IMR-90 (cell line): ENCODE results near the gene B4GALT5. TPM values are rescaled to one million over a fixed set of nuclear protein-coding genes. Genes with fewer than 3 reads are reported as not detected.

ENCODE experiments used
- ATAC-seq: fragments of 200-7000 bp; cut with Tn5 transposase; 2 replicates; pipeline ENCODE4 v1.9.1; 2020; ENCODE audit warnings: low read depth, mild to moderate bottlenecking, moderate library complexity
- BruUV-seq: library from RNA; stranded (reverse); fragments of 400-500 nt; replicated peaks from 2 replicates; lab custom pipeline; 2021; lab: Mats Ljungman, UMichigan
- CTCF ChIA-PET: fragments of 300-600 bp; formaldehyde crosslinking; extraction: SDS; loops from one replicate; lab custom pipeline; 2021; ENCODE audit warnings: antibody characterized with exemption; lab: Yijun Ruan, JAX
- POLR2A ChIA-PET: fragments of 300-600 bp; sonication (Branson Sonifier 250); formaldehyde crosslinking; loops from one replicate; lab custom pipeline; 2022; ENCODE audit warnings: antibody characterized with exemption; ENCODE audit not compliant: unreplicated experiment; lab: Charles Lee
- DNase-seq: peaks from one replicate; pipeline ENCODE4 v3.0.0; 2013
- H2AFZ ChIP-seq: replicated peaks from 2 replicates; pipeline ENCODE3; 2013; ENCODE audit warnings: low read length, mild to moderate bottlenecking; ENCODE audit not compliant: poor library complexity
- H2AK5ac ChIP-seq: 2 replicates; pipeline ENCODE4 v1.6.1; 2013; ENCODE audit warnings: low read depth, low read length, inconsistent platforms
- H2AK9ac ChIP-seq: replicated peaks from 2 replicates; pipeline ENCODE3; 2013; ENCODE audit warnings: mild to moderate bottlenecking, low read depth, low read length, moderate library complexity; ENCODE audit not compliant: poor library complexity
- H2BK120ac ChIP-seq: 2 replicates; pipeline ENCODE4 v1.6.1; 2013; ENCODE audit warnings: low read depth, low read length, inconsistent platforms
- H2BK15ac ChIP-seq: 3 replicates; pipeline ENCODE4 v1.6.1; 2013; ENCODE audit warnings: low read depth, low read length, inconsistent platforms
- H2BK20ac ChIP-seq: 2 replicates; pipeline ENCODE4 v1.6.1; 2013; ENCODE audit warnings: low read depth, mild to moderate bottlenecking, inconsistent platforms, low read length, moderate library complexity
- H2BK5ac ChIP-seq: 2 replicates; pipeline ENCODE4 v1.6.1; 2013; ENCODE audit warnings: mild to moderate bottlenecking, low read depth, low read length, inconsistent platforms; ENCODE audit not compliant: poor library complexity, severe bottlenecking
- H3K14ac ChIP-seq: replicated peaks from 2 replicates; pipeline ENCODE4 v1.6.1; 2013; ENCODE audit warnings: low read depth, low read length, inconsistent platforms
- H3K18ac ChIP-seq: 2 replicates; pipeline ENCODE4 v1.6.1; 2013; ENCODE audit warnings: low read depth, low read length, control low read depth
- H3K23ac ChIP-seq: 2 replicates; pipeline ENCODE4 v1.6.1; 2013; ENCODE audit warnings: low read depth, low read length, inconsistent platforms
- H3K27ac ChIP-seq: 2 replicates; pipeline ENCODE4 v1.5.1; 2013; ENCODE audit warnings: mild to moderate bottlenecking, control low read depth, low read length; ENCODE audit not compliant: insufficient read depth
- H3K27me3 ChIP-seq: 2 replicates; pipeline ENCODE4 v1.6.1; 2013; ENCODE audit warnings: low read length; ENCODE audit not compliant: control insufficient read depth, insufficient read depth
- H3K36me3 ChIP-seq: 2 replicates; pipeline ENCODE4 v1.6.1; 2013; ENCODE audit warnings: low read length, mixed read lengths; ENCODE audit not compliant: control insufficient read depth, insufficient read depth
- H3K4ac ChIP-seq: 2 replicates; pipeline ENCODE4 v1.6.1; 2013; ENCODE audit warnings: low read depth, low read length, inconsistent platforms
- H3K4me1 ChIP-seq: 2 replicates; pipeline ENCODE4 v1.6.1; 2013; ENCODE audit warnings: low read length, mixed read lengths; ENCODE audit not compliant: control insufficient read depth, insufficient read depth
- H3K4me2 ChIP-seq: 2 replicates; pipeline ENCODE4 v1.6.1; 2013; ENCODE audit warnings: low read depth, mild to moderate bottlenecking, control low read depth, low read length, moderate library complexity
- H3K4me3 ChIP-seq: 2 replicates; pipeline ENCODE4 v1.5.1; 2013; ENCODE audit warnings: low read depth, mild to moderate bottlenecking, control low read depth, low read length, moderate library complexity; ENCODE audit not compliant: insufficient read depth
- H3K56ac ChIP-seq: 2 replicates; pipeline ENCODE4 v1.6.1; 2013; ENCODE audit warnings: low read length, inconsistent platforms; ENCODE audit not compliant: insufficient read depth; ENCODE audit errors: extremely low read depth
- H3K79me1 ChIP-seq, 2 experiments: 2 replicates each; pipeline ENCODE4 v1.6.1; 2013; ENCODE audit warnings: low read length in 2 of 2, inconsistent platforms in 1 of 2, low read depth in 1 of 2
- H3K9ac ChIP-seq: 2 replicates; pipeline ENCODE4 v1.6.1; 2013; ENCODE audit warnings: low read depth, low read length, control low read depth
- H3K9me1 ChIP-seq: 2 replicates; pipeline ENCODE4 v1.6.1; 2013; ENCODE audit warnings: low read length, inconsistent platforms; ENCODE audit not compliant: insufficient read depth
- H3K9me3 ChIP-seq: 2 replicates; pipeline ENCODE4 v1.6.1; 2013; ENCODE audit warnings: low read length; ENCODE audit not compliant: control insufficient read depth, insufficient read depth
- H4K20me1 ChIP-seq: 2 replicates; pipeline ENCODE4 v1.6.1; 2013; ENCODE audit warnings: low read length, inconsistent platforms; ENCODE audit not compliant: insufficient read depth
- H4K5ac ChIP-seq: 2 replicates; pipeline ENCODE4 v1.6.1; 2013; ENCODE audit warnings: mild to moderate bottlenecking, low read depth, low read length, control low read depth
- H4K8ac ChIP-seq, 2 experiments: 2 replicates each; pipeline ENCODE4 v1.6.1; 2013; ENCODE audit warnings: low read depth in 2 of 2, low read length in 2 of 2, control low read depth in 1 of 2, inconsistent platforms in 1 of 2
- H4K91ac ChIP-seq: 2 replicates; pipeline ENCODE4 v1.6.1; 2013; ENCODE audit warnings: low read depth, low read length, inconsistent platforms; ENCODE audit not compliant: insufficient read depth
- BHLHE40 ChIP-seq: fragments of 150-350 bp; IDR thresholded peaks from 2 replicates; pipeline ENCODE4 v1.6.1; 2016; ENCODE audit warnings: mild to moderate bottlenecking, low read depth, low read length
- CEBPB ChIP-seq: IDR thresholded peaks from 2 replicates; pipeline ENCODE4 v1.6.1; 2012; ENCODE audit warnings: low read depth, low read length, improper control_type of control experiment
- CHD1 ChIP-seq: IDR thresholded peaks from 2 replicates; pipeline ENCODE4 v1.6.1; 2012; ENCODE audit warnings: low read depth, low read length, improper control_type of control experiment
- CTCF ChIP-seq: conservative IDR thresholded peaks from 2 replicates; pipeline ENCODE4 v1.5.1; 2012; ENCODE audit warnings: mild to moderate bottlenecking, low read depth, low read length, improper control_type of control experiment
- ELK1 ChIP-seq: fragments of 150-350 bp; IDR thresholded peaks from 2 replicates; pipeline ENCODE4 v1.6.1; 2016; ENCODE audit warnings: low read depth, mild to moderate bottlenecking, low read length, moderate library complexity, borderline replicate concordance
- FOS ChIP-seq: fragments of 150-350 bp; IDR thresholded peaks from 2 replicates; pipeline ENCODE4 v1.6.1; 2016; ENCODE audit warnings: low read depth, low read length
- MAFK ChIP-seq: IDR thresholded peaks from 2 replicates; pipeline ENCODE4 v1.6.1; 2012; ENCODE audit warnings: low read depth, low read length, improper control_type of control experiment
- MAZ ChIP-seq: IDR thresholded peaks from 2 replicates; pipeline ENCODE4 v1.6.1; 2012; ENCODE audit warnings: low read depth, mild to moderate bottlenecking, low read length, improper control_type of control experiment, moderate library complexity, borderline replicate concordance
- MXI1 ChIP-seq: IDR thresholded peaks from 2 replicates; pipeline ENCODE4 v1.6.1; 2012; ENCODE audit warnings: low read depth, mild to moderate bottlenecking, low read length, moderate library complexity, borderline replicate concordance
- NFE2L2 ChIP-seq: fragments of 150-350 bp; IDR thresholded peaks from 2 replicates; pipeline ENCODE4 v1.6.1; 2016; ENCODE audit warnings: low read depth, mild to moderate bottlenecking, low read length
- POLR2A ChIP-seq: IDR thresholded peaks from 2 replicates; pipeline ENCODE4 v1.6.1; 2012; ENCODE audit warnings: mild to moderate bottlenecking, low read depth, low read length
- RAD21 ChIP-seq: IDR thresholded peaks from 2 replicates; pipeline ENCODE4 v1.6.1; 2012; ENCODE audit warnings: low read length, improper control_type of control experiment
- RCOR1 ChIP-seq: IDR thresholded peaks from 2 replicates; pipeline ENCODE4 v1.6.1; 2012; ENCODE audit warnings: mild to moderate bottlenecking, low read length, improper control_type of control experiment; ENCODE audit not compliant: insufficient replicate concordance
- RFX5 ChIP-seq: IDR thresholded peaks from 2 replicates; pipeline ENCODE4 v1.8.0; 2012; ENCODE audit warnings: low read depth, mild to moderate bottlenecking, low read length, moderate library complexity
- SMC3 ChIP-seq: fragments of 150-350 bp; IDR thresholded peaks from 2 replicates; pipeline ENCODE4 v1.6.1; 2016; ENCODE audit warnings: low read depth, mild to moderate bottlenecking, antibody characterized with exemption, low read length, moderate library complexity
- USF2 ChIP-seq: fragments of 150-350 bp; IDR thresholded peaks from 2 replicates; pipeline ENCODE4 v1.6.1; 2017; ENCODE audit warnings: mild to moderate bottlenecking, antibody characterized with exemption, low read length, low read depth
- WGBS, 2 experiments: methylation state at CpG; one replicate each; pipeline versions ENCODE4 v1.1.5 to v1.1.7; 2013; ENCODE audit warnings: missing lambda C conversion rate in 2 of 2; ENCODE audit not compliant: insufficient read length in 1 of 2; ENCODE audit errors: extremely low coverage in 2 of 2; 5-methylcytosine and 5-hydroxymethylcytosine counted together
- dilution Hi-C: fragments of 300-500 bp; cut with HindIII; formaldehyde crosslinking; loops from one replicate; pipeline ENCODE4 v1.14.3; 2018; ENCODE audit warnings: low sequenced_read_pairs; ENCODE audit not compliant: unreplicated experiment
- in situ Hi-C: fragments of 300-500 bp; cut with MboI; formaldehyde crosslinking; loops from 3 replicates; pipeline ENCODE4 v1.14.3; 2019; ENCODE audit warnings: low sequenced_read_pairs, inconsistent platforms, mixed read lengths
- intact Hi-C: fragments of 100-400 bp; cut with micrococcal nuclease; formaldehyde crosslinking; loops from 2 replicates; pipeline ENCODE4 v1.10.0; 2022
- polyA plus RNA-seq, 3 experiments: library from polyadenylated mRNA; depleted of rRNA; stranded (reverse); fragments of >200 nt; gene quantifications; 2 replicates each; pipeline ENCODE4 v1.2.3, GENCODE V29; 2012; ENCODE audit warnings: low replicate concordance in 1 of 3
- total RNA-seq: library from RNA; depleted of rRNA; stranded (reverse); fragments of >200 nt; gene quantifications from 2 replicates; pipeline ENCODE4 v1.2.3, GENCODE V29; 2012

The B4GALT5 gene
- total and polyA plus RNA-seq, 2 of the 4 experiments (the other 2 are of a cell fraction), result 11.3 to 20.4 TPM

- dilution Hi-C loops, result no loop called here
- CTCF ChIA-PET, result no interaction called here
Measured at GRCh38 chr20:49727478-49727877, 13.8 kb upstream of the B4GALT5 start.

More at GRCh38 chr20:49727478-49727877, 13.8 kb upstream of the B4GALT5 start:
- Histone ChIP-seq H3K4me2 (no peak overlapping the region), H4K20me1 (no peaks in the 10 kb centered on the region), H2BK5ac (no peak overlapping the region), H3K27me3 (no peaks in the 10 kb centered on the region), H3K9ac (no peak overlapping the region), H3K4ac (no peak overlapping the region), H2AK9ac (no peak overlapping the region), H3K14ac (no peak overlapping the region), H3K23ac (no peak overlapping the region), H3K9me1 (no peaks in the 10 kb centered on the region), H3K4me3 (no peak overlapping the region), H2BK120ac (no peak overlapping the region), H3K79me1 (no peaks in the 10 kb centered on the region), H2AK5ac (no peak overlapping the region), H2BK15ac (no peak overlapping the region), H4K91ac (no peak overlapping the region), H4K8ac (no peak overlapping the region), H2AFZ (no peak overlapping the region), H3K9me3 (peaks cover 3% of the 10 kb centered on the region; the same call in 1 of the 2 replicates), H3K4me1 (peaks cover 2% of the 10 kb centered on the region; the same call in 1 of the 2 replicates), H3K56ac (no peak overlapping the region), H3K36me3 (no peaks in the 10 kb centered on the region), H2BK20ac (no peak overlapping the region), H3K18ac (no peak overlapping the region), H3K27ac (no peak overlapping the region), H4K5ac (no peak overlapping the region)
- DNase-seq (no peak), ATAC-seq (no peak)
- no CpG with 5 or more reads among the region's 4 CpGs for WGBS, 2 experiments
- BruUV-seq, result no TSS peak
- POLR2A ChIA-PET, result interaction anchor here (0.7 kb wide), 1 partner anchor 63 kb away, joined by 5 read pairs; no protein-coding TSS in a partner anchor
- in situ Hi-C loops (no loop called here), intact Hi-C loops (no loop called here)
- TF ChIP-seq USF2 (no peak), MAZ (no peak), NFE2L2 (no peak), POLR2A (no peak), RCOR1 (no peak), SMC3 (no peak), BHLHE40 (no peak), FOS (no peak), CTCF (no peak), CEBPB (no peak), ELK1 (no peak), RAD21 (no peak), MAFK (no peak), CHD1 (no peak), RFX5 (no peak), MXI1 (no peak)
